GM19467 (cell line): ENCODE measurements around the gene SPRTN.
"Not testable (repeated sequence)": the region's sequence is repeated elsewhere in the genome, so short reads cannot be mapped to it uniquely, and the experiment has no call there.

Experiments
- ATAC-seq: cut with Tn5 transposase; IDR thresholded peaks from one replicate; pipeline ENCODE4 v1.9.1; 2021; ENCODE audit warnings: mild to moderate bottlenecking, moderate library complexity; ENCODE audit not compliant: unreplicated experiment

SPRTN gene

GRCh38 chr1:231335663-231336602 is 2.2 kb upstream of the SPRTN start:
- ATAC-seq: no peak

- ATAC-seq: peak; percentile 11
These were observed 1.0 kb upstream of the SPRTN start for GRCh38 chr1:231337043-231337471.

GRCh38 chr1:231337472-231338269 is 422 bp upstream of the SPRTN start, which contains the start of gene EXOC8:
EXOC8 (minus strand) TSS chr1:231337852; CDS start chr1:231337745, 107 bp downstream.
- peak; percentile 80 for ATAC-seq

- ATAC-seq: no peak
These were observed 2.4 kb downstream of the SPRTN start for GRCh38 chr1:231340328-231341013.

GRCh38 chr1:231347961-231348360 is 9.9 kb downstream of the SPRTN start:
- ATAC-seq: no peak

- ATAC-seq: no peak
These were observed 10.3 kb downstream of the SPRTN start for GRCh38 chr1:231348442-231348841.

GRCh38 chr1:231348856-231349255 is 10.8 kb downstream of the SPRTN start:
- ATAC-seq: not testable (repeated sequence)

GRCh38 chr1:231351816-231352215 is 13.7 kb downstream of the SPRTN start:
- ATAC-seq: no peak

GRCh38 chr1:231353086-231353485 is 15.0 kb downstream of the SPRTN start:
- no peak for ATAC-seq

- no peak for ATAC-seq
These were observed 16.4 kb downstream of the SPRTN start for GRCh38 chr1:231354330-231355020.

GRCh38 chr1:231355171-231355570 is 17.1 kb downstream of the SPRTN start:
- no peak for ATAC-seq

GRCh38 chr1:231357187-231357772 is 19.2 kb downstream of the SPRTN start:
- no peak for ATAC-seq

GRCh38 chr1:231357831-231358354 is 19.8 kb downstream of the SPRTN start:
- ATAC-seq: peak; percentile 80

- no peak for ATAC-seq
These were observed 21.0 kb downstream of the SPRTN start for GRCh38 chr1:231359113-231359512.

GRCh38 chr1:231362325-231362724 is 24.2 kb downstream of the SPRTN start:
- ATAC-seq: no peak

GRCh38 chr1:231363624-231364023 is 25.5 kb downstream of the SPRTN start:
- ATAC-seq: no peak

- ATAC-seq: no peak
These were observed 26.1 kb downstream of the SPRTN start for GRCh38 chr1:231364192-231364591.

GRCh38 chr1:231369282-231369681 is 31.2 kb downstream of the SPRTN start:
- ATAC-seq: no peak

GRCh38 chr1:231372501-231372900 is 34.4 kb downstream of the SPRTN start:
- no peak for ATAC-seq

- ATAC-seq: no peak
These were observed 36.3 kb downstream of the SPRTN start for GRCh38 chr1:231374394-231374793.
